Stimulated activated memory B cell treated with anti-CD40 and anti-IgM and Interleukin-4, amounts not matched to agents 10 μg/mL and 1 μg/mL and 100 μg/mL, for 72 hours (primary cell): Measurements from ENCODE around the gene WDTC1.
A peak's percentile ranks its signal among the peaks of the same experiment; 100 is the strongest.
"Not testable (repeated sequence)": the region's sequence is repeated elsewhere in the genome, so short reads cannot be mapped to it uniquely, and the experiment has no call there.

Experiments used
- ATAC-seq: fragments of 150-1000 bp; cut with Tn5 transposase; 2 replicates; pipeline ENCODE4 v1.10.0; 2021
- H3K27ac Mint-ChIP-seq: one replicate; pipeline ENCODE4 v1.8.0; 2022; ENCODE audit warnings: mild to moderate bottlenecking, mixed read lengths
- H3K27me3 Mint-ChIP-seq: one replicate; pipeline ENCODE4 v1.8.0; 2022; ENCODE audit warnings: mixed read lengths
- H3K36me3 Mint-ChIP-seq: one replicate; pipeline ENCODE4 v1.8.0; 2022; ENCODE audit warnings: mixed read lengths
- H3K4me1 Mint-ChIP-seq: one replicate; pipeline ENCODE4 v1.8.0; 2022; ENCODE audit warnings: mixed read lengths
- H3K4me3 Mint-ChIP-seq: one replicate; pipeline ENCODE4 v1.8.0; 2022; ENCODE audit warnings: mild to moderate bottlenecking, moderate library complexity, mixed read lengths
- H3K9me3 Mint-ChIP-seq: one replicate; pipeline ENCODE4 v1.8.0; 2022; ENCODE audit warnings: mixed read lengths

Gene WDTC1

GRCh38 chr1:27234049-27234882 lies at the start of gene WDTC1:
Gene WDTC1 (plus strand): TSS chr1:27234632. CDS start chr1:27261055, 26,423 bp downstream.
- peak; percentile 96 for ATAC-seq
- Mint-ChIP-seq H3K4me3 (peak within 1 kb of the TSS; percentile 96), H3K27ac (peak within 1 kb of the TSS; percentile 89), H3K36me3 (no peaks in the 10 kb centered on the region), H3K4me1 (peaks cover 29% of the 10 kb centered on the region), H3K9me3 (no peaks in the 10 kb centered on the region), H3K27me3 (no peaks in the 10 kb centered on the region)

- not testable (repeated sequence) for ATAC-seq, H3K4me1 Mint-ChIP-seq, H3K9me3 Mint-ChIP-seq, H3K4me3 Mint-ChIP-seq, H3K27me3 Mint-ChIP-seq, H3K36me3 Mint-ChIP-seq, H3K27ac Mint-ChIP-seq
Measured at GRCh38 chr1:27184665-27185064, 49.8 kb upstream of the WDTC1 start.

- H3K36me3 Mint-ChIP-seq: no peaks in the 10 kb centered on the region
- H3K9me3 Mint-ChIP-seq: no peaks in the 10 kb centered on the region
- H3K27ac Mint-ChIP-seq: peak overlapping the region; percentile 13
- no peak overlapping the region for H3K4me3 Mint-ChIP-seq
- no peak for ATAC-seq
- H3K4me1 Mint-ChIP-seq: no peaks in the 10 kb centered on the region
- H3K27me3 Mint-ChIP-seq: no peaks in the 10 kb centered on the region
Measured at GRCh38 chr1:27192039-27192529, 42.3 kb upstream of the WDTC1 start.

GRCh38 chr1:27193194-27193593 lies 41.2 kb upstream of the WDTC1 start:
- no peak overlapping the region for H3K27ac Mint-ChIP-seq
- no peaks in the 10 kb centered on the region for H3K36me3 Mint-ChIP-seq
- no peaks in the 10 kb centered on the region for H3K9me3 Mint-ChIP-seq
- H3K4me3 Mint-ChIP-seq: no peak overlapping the region
- no peaks in the 10 kb centered on the region for H3K27me3 Mint-ChIP-seq
- ATAC-seq: no peak
- H3K4me1 Mint-ChIP-seq: peaks cover 7% of the 10 kb centered on the region

GRCh38 chr1:27201295-27201694 lies 33.1 kb upstream of the WDTC1 start:
- Mint-ChIP-seq H3K9me3 (no peaks in the 10 kb centered on the region), H3K27me3 (no peaks in the 10 kb centered on the region), H3K36me3 (no peaks in the 10 kb centered on the region), H3K27ac (no peak overlapping the region), H3K4me3 (no peak overlapping the region), H3K4me1 (peaks cover 8% of the 10 kb centered on the region)
- ATAC-seq: no peak

GRCh38 chr1:27203946-27204345 lies 30.5 kb upstream of the WDTC1 start:
- Mint-ChIP-seq H3K27ac (no peak overlapping the region), H3K27me3 (no peaks in the 10 kb centered on the region), H3K36me3 (no peaks in the 10 kb centered on the region), H3K4me3 (no peak overlapping the region), H3K9me3 (no peaks in the 10 kb centered on the region), H3K4me1 (peaks cover 7% of the 10 kb centered on the region)
- no peak for ATAC-seq

- not testable (repeated sequence) for H3K9me3 Mint-ChIP-seq, ATAC-seq
Measured at GRCh38 chr1:27207238-27207637, 27.2 kb upstream of the WDTC1 start.

GRCh38 chr1:27208143-27208850 lies 26.1 kb upstream of the WDTC1 start:
- not testable (repeated sequence) for ATAC-seq

More at GRCh38 chr1:27207238-27207637, 27.2 kb upstream of the WDTC1 start:
- H3K4me1 Mint-ChIP-seq, H3K36me3 Mint-ChIP-seq, H3K27me3 Mint-ChIP-seq, H3K4me3 Mint-ChIP-seq, H3K27ac Mint-ChIP-seq: not testable (repeated sequence)

GRCh38 chr1:27216466-27216865 lies 18.0 kb upstream of the WDTC1 start:
- no peak for ATAC-seq
- Mint-ChIP-seq H3K36me3 (no peaks in the 10 kb centered on the region), H3K4me3 (no peak overlapping the region), H3K9me3 (no peaks in the 10 kb centered on the region), H3K4me1 (no peaks in the 10 kb centered on the region), H3K27ac (no peak overlapping the region), H3K27me3 (no peaks in the 10 kb centered on the region)

More at GRCh38 chr1:27208143-27208850, 26.1 kb upstream of the WDTC1 start:
- not testable (repeated sequence) for H3K4me1 Mint-ChIP-seq, H3K27me3 Mint-ChIP-seq, H3K36me3 Mint-ChIP-seq, H3K27ac Mint-ChIP-seq, H3K9me3 Mint-ChIP-seq, H3K4me3 Mint-ChIP-seq

GRCh38 chr1:27217401-27217800 lies 17.0 kb upstream of the WDTC1 start:
- Mint-ChIP-seq H3K27ac (no peak overlapping the region), H3K9me3 (no peaks in the 10 kb centered on the region), H3K36me3 (no peaks in the 10 kb centered on the region), H3K4me3 (no peak overlapping the region), H3K27me3 (no peaks in the 10 kb centered on the region), H3K4me1 (no peaks in the 10 kb centered on the region)
- ATAC-seq: no peak

GRCh38 chr1:27218736-27219135 lies 15.7 kb upstream of the WDTC1 start:
- no peak for ATAC-seq

GRCh38 chr1:27220096-27220495 lies 14.3 kb upstream of the WDTC1 start:
- no peaks in the 10 kb centered on the region for H3K9me3 Mint-ChIP-seq
- H3K27ac Mint-ChIP-seq: no peak overlapping the region
- no peak overlapping the region for H3K4me3 Mint-ChIP-seq
- no peak for ATAC-seq
- no peaks in the 10 kb centered on the region for H3K4me1 Mint-ChIP-seq
- H3K36me3 Mint-ChIP-seq: no peaks in the 10 kb centered on the region
- H3K27me3 Mint-ChIP-seq: no peaks in the 10 kb centered on the region

More at GRCh38 chr1:27218736-27219135, 15.7 kb upstream of the WDTC1 start:
- H3K36me3 Mint-ChIP-seq: no peaks in the 10 kb centered on the region
- no peaks in the 10 kb centered on the region for H3K27me3 Mint-ChIP-seq
- H3K9me3 Mint-ChIP-seq: no peaks in the 10 kb centered on the region
- H3K27ac Mint-ChIP-seq: no peak overlapping the region
- H3K4me3 Mint-ChIP-seq: no peak overlapping the region
- no peaks in the 10 kb centered on the region for H3K4me1 Mint-ChIP-seq

GRCh38 chr1:27220702-27221497 lies 13.5 kb upstream of the WDTC1 start:
- not testable (repeated sequence) for H3K27me3 Mint-ChIP-seq, H3K36me3 Mint-ChIP-seq, H3K27ac Mint-ChIP-seq, H3K4me1 Mint-ChIP-seq, ATAC-seq, H3K9me3 Mint-ChIP-seq, H3K4me3 Mint-ChIP-seq

- ATAC-seq: no peak
- H3K36me3 Mint-ChIP-seq: no peaks in the 10 kb centered on the region
- H3K4me1 Mint-ChIP-seq: no peaks in the 10 kb centered on the region
- no peaks in the 10 kb centered on the region for H3K27me3 Mint-ChIP-seq
- no peak overlapping the region for H3K4me3 Mint-ChIP-seq
- H3K27ac Mint-ChIP-seq: no peak overlapping the region
- no peaks in the 10 kb centered on the region for H3K9me3 Mint-ChIP-seq
Measured at GRCh38 chr1:27225621-27226020, 8.8 kb upstream of the WDTC1 start.

GRCh38 chr1:27227765-27228164 lies 6.7 kb upstream of the WDTC1 start:
- no peak for ATAC-seq
- Mint-ChIP-seq H3K27ac (no peak overlapping the region), H3K4me1 (no peaks in the 10 kb centered on the region), H3K27me3 (no peaks in the 10 kb centered on the region), H3K4me3 (no peak overlapping the region), H3K36me3 (no peaks in the 10 kb centered on the region), H3K9me3 (no peaks in the 10 kb centered on the region)
